HL-60 (cell line): Measurements from ENCODE around the gene GPR146.
"Not testable (repeated sequence)": the region's sequence is repeated elsewhere in the genome, so short reads cannot be mapped to it uniquely, and the experiment has no call there.

ENCODE experiments used
- DNase-seq, 2 experiments: peaks; one replicate each; pipeline ENCODE4 v3.0.0-alpha.2; 2010 to 2020; ENCODE audit warnings: low read depth in 1 of 2, low spot score in 1 of 2
- H3K27ac ChIP-seq: fragments of 250-450 bp; sonication (Bioruptor Pico); replicated peaks from 2 replicates; pipeline ENCODE4 v1.5.1; 2020; ENCODE audit warnings: mild to moderate bottlenecking, moderate library complexity
- H3K27me3 ChIP-seq: fragments of 250-450 bp; sonication (Bioruptor Pico); 2 replicates; pipeline ENCODE4 v1.5.1; 2021; ENCODE audit warnings: mild to moderate bottlenecking, moderate library complexity; ENCODE audit not compliant: insufficient read depth, poor library complexity, severe bottlenecking
- H3K4me3 ChIP-seq: replicated peaks from 2 replicates; pipeline ENCODE4 v1.5.1; 2011; ENCODE audit warnings: mild to moderate bottlenecking, control low read depth, low read length; ENCODE audit not compliant: insufficient read depth
- CTCF ChIP-seq: IDR thresholded peaks from one replicate; pipeline ENCODE4 v1.5.1; 2011; ENCODE audit warnings: low read length, control low read depth, inconsistent platforms; ENCODE audit not compliant: insufficient read depth
- GABPA ChIP-seq: IDR thresholded peaks from 2 replicates; pipeline ENCODE4 v1.6.1; 2012; ENCODE audit warnings: low read depth
- POLR2AphosphoS5 ChIP-seq: IDR thresholded peaks from 2 replicates; pipeline ENCODE4 v1.6.1; 2012; ENCODE audit warnings: low read depth
- REST ChIP-seq: IDR thresholded peaks from 2 replicates; pipeline ENCODE4 v1.6.1; 2012; ENCODE audit warnings: low read depth; ENCODE audit not compliant: insufficient replicate concordance
- SPI1 ChIP-seq: IDR thresholded peaks from 2 replicates; pipeline ENCODE4 v1.6.1; 2012; ENCODE audit warnings: low read depth, mild to moderate bottlenecking, borderline replicate concordance

The GPR146 gene

GRCh38 chr7:999941-1000935 is 44.1 kb upstream of the GPR146 start:
- DNase-seq, result no peak
- TF ChIP-seq REST (no peak), SPI1 (no peak), CTCF (no peak), POLR2AphosphoS5 (no peak), GABPA (no peak)
- Histone ChIP-seq H3K4me3 (no peak overlapping the region), H3K27me3 (no peaks in the 10 kb centered on the region), H3K27ac (no peak overlapping the region)

GRCh38 chr7:1001069-1001770 is 43.1 kb upstream of the GPR146 start:
- H3K4me3 ChIP-seq, H3K27ac ChIP-seq: not testable (repeated sequence)

DNA sequence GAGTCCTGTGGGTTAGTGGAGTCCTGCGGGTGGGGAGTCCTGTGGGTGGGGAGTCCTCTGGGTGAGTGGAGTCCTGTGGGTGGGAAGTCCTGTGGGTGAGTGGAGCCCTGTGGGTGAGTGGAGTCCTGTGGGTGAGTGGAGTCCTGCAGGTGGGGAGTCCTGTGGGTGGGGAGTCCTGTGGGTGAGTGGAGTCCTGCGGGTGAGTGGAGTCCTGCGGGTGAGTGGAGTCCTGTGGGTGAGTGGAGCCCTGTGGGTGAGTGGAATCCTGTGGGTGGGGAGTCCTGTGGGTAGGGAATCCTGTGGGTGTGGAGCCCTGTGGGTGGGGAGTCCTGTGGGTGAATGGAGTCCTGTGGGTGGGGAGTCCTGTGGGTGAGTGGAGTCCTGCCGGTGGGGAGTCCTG is 42.3 kb upstream of the GPR146 start:
- not testable (repeated sequence) for H3K27ac ChIP-seq, H3K27me3 ChIP-seq, H3K4me3 ChIP-seq, DNase-seq

More at GRCh38 chr7:1001069-1001770, 43.1 kb upstream of the GPR146 start:
- H3K27me3 ChIP-seq, DNase-seq: not testable (repeated sequence)

DNA sequence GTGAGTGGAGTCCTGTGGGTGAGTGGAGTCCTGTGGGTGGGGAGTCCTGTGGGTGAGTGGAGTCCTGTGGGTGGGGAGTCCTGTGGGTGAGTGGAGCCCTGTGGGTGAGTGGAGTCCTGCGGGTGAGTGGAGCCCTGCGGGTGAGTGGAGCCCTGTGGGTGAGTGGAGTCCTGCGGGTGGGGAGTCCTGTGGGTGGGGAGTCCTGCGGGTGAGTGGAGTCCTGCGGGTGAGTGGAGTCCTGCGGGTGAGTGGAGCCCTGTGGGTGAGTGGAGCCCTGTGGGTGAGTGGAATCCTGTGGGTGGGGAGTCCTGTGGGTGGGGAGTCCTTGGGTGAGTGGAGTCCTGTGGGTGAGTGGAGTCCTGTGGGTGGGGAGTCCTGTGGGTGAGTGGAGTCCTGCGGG is 41.9 kb upstream of the GPR146 start:
- not testable (repeated sequence) for H3K27ac ChIP-seq, DNase-seq, H3K27me3 ChIP-seq, H3K4me3 ChIP-seq

DNA sequence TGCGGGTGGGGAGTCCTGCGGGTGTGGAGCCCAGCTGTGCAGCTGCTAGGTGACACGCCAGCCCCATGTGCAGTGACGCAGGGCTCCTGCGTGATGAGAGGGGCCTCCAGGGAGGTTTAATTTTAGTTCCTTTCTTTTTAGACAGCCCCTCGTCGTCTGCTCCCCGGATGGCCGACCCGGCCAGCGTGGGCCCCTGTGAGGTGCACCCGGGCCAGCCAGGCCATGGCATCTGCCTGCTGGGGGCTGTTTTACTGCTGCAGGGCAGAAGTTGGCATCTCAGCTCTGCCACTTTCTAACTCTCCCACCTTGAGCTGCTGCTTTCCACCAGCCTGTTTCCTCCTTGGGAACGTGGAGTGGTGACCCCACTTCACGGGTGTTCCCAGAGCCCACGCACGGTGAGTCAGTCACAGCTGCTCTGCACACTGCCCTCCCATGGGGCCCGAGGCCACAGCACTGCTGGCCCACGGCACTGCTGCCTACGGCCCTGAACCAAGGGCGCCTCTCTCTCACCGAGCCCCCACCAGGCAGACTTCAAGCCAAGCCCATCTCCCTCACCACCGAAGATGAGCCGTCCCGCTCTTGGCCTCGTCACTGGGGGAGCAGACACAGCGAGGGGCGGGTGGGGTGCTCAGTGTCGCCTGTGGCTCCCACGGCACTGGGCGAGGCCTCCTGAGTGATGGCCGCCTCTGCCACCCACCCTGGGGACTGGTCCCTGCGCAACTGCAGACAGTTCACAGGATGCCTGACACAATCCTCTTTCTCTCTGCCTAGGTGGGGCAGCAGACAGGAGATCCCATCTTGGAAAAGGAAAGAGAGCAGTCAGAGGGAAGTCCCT is 40.1 kb upstream of the GPR146 start:
- Histone ChIP-seq H3K27ac (no peak overlapping the region), H3K4me3 (no peak overlapping the region), H3K27me3 (no peaks in the 10 kb centered on the region)
- no peak for DNase-seq
- TF ChIP-seq GABPA (no peak), REST (no peak), SPI1 (no peak), CTCF (no peak)
